GM13977 (cell line): Measurements from ENCODE around the gene BCAS3.

ENCODE experiments used
- DNase-seq: peaks from one replicate; pipeline ENCODE4 v3.0.0; 2012; ENCODE audit warnings: low spot score
- CTCF ChIP-seq: IDR thresholded peaks from 2 replicates; pipeline ENCODE4 v1.5.1; 2012; ENCODE audit warnings: mild to moderate bottlenecking, control low read depth; ENCODE audit not compliant: insufficient read depth; ENCODE audit errors: extremely low read depth, missing control alignments
- in situ Hi-C: fragments of 300-500 bp; cut with MboI; formaldehyde crosslinking; loops from one replicate; pipeline ENCODE4 v1.12.0; 2022; ENCODE audit warnings: low sequenced_read_pairs, low pct_unique_long_range_greater_than_20kb, mixed read lengths, inconsistent platforms; ENCODE audit not compliant: unreplicated experiment

Gene BCAS3

GRCh38 chr17:61209106-61209439, 531.4 kb downstream of the BCAS3 start:
- in situ Hi-C loops = no loop called here
- DNase-seq = no peak
- TF ChIP-seq CTCF = no peak

GRCh38 chr17:61209525-61209924, 531.9 kb downstream of the BCAS3 start:
- in situ Hi-C loops = no loop called here
- DNase-seq = no peak

GRCh38 chr17:61211236-61211635, 533.6 kb downstream of the BCAS3 start:
- in situ Hi-C loops = no loop called here
- TF ChIP-seq CTCF = no peak
- no peak for DNase-seq

More at GRCh38 chr17:61209525-61209924, 531.9 kb downstream of the BCAS3 start:
- no peak for TF ChIP-seq CTCF

- TF ChIP-seq CTCF = no peak
- in situ Hi-C loops = no loop called here
- no peak for DNase-seq
These were observed 535.0 kb downstream of the BCAS3 start for GRCh38 chr17:61212655-61213054.

- in situ Hi-C loops = no loop called here
- TF ChIP-seq CTCF = no peak
- DNase-seq = no peak
These were observed 537.1 kb downstream of the BCAS3 start for GRCh38 chr17:61214753-61215152.

- in situ Hi-C loops = no loop called here
- TF ChIP-seq CTCF = no peak
- no peak for DNase-seq
These were observed 538.4 kb downstream of the BCAS3 start for GRCh38 chr17:61216066-61216465.

GRCh38 chr17:61217878-61218437, 540.3 kb downstream of the BCAS3 start:
- DNase-seq = no peak
- in situ Hi-C loops = no loop called here
- no peak for TF ChIP-seq CTCF
